H9 (cell line): Measurements from ENCODE around the gene ARHGAP26. TPM values are rescaled to one million over a fixed set of nuclear protein-coding genes. Genes with fewer than 3 reads are reported as not detected.

ENCODE experiments used
- DNase-seq: peaks from one replicate; pipeline ENCODE4 v3.0.0-alpha.2; 2017
- H2AFZ ChIP-seq: one replicate; pipeline ENCODE4 v1.6.1; 2013; ENCODE audit warnings: mild to moderate bottlenecking, low read length, control low read depth, moderate library complexity
- H2AK5ac ChIP-seq: 2 replicates; pipeline ENCODE4 v1.6.1; 2013; ENCODE audit warnings: low read length, control low read depth, mixed read lengths; ENCODE audit not compliant: insufficient read length
- H2BK120ac ChIP-seq: one replicate; pipeline ENCODE4 v1.6.1; 2013; ENCODE audit warnings: low read depth, mild to moderate bottlenecking, low read length, control low read depth, inconsistent platforms; ENCODE audit not compliant: poor library complexity, severe bottlenecking
- H2BK12ac ChIP-seq: 2 replicates; pipeline ENCODE4 v1.6.1; 2013; ENCODE audit warnings: low read length, control low read depth, mixed read lengths, low read depth; ENCODE audit not compliant: insufficient read length
- H2BK15ac ChIP-seq: 2 replicates; pipeline ENCODE4 v1.6.1; 2013; ENCODE audit warnings: low read depth, low read length, control low read depth
- H2BK20ac ChIP-seq: one replicate; pipeline ENCODE4 v1.6.1; 2013; ENCODE audit warnings: low read depth, mild to moderate bottlenecking, low read length, control low read depth, inconsistent platforms; ENCODE audit not compliant: poor library complexity, severe bottlenecking
- H2BK5ac ChIP-seq: 2 replicates; pipeline ENCODE4 v1.6.1; 2013; ENCODE audit warnings: low read length, control low read depth, mixed read lengths; ENCODE audit not compliant: insufficient read length
- H3K14ac ChIP-seq: 2 replicates; pipeline ENCODE4 v1.6.1; 2013; ENCODE audit warnings: low read length, control low read depth; ENCODE audit not compliant: insufficient read depth
- H3K18ac ChIP-seq: 2 replicates; pipeline ENCODE4 v1.6.1; 2013; ENCODE audit warnings: low read depth, mild to moderate bottlenecking, mixed read lengths, low read length, control low read depth; ENCODE audit not compliant: insufficient read length
- H3K23ac ChIP-seq: 2 replicates; pipeline ENCODE4 v1.6.1; 2013; ENCODE audit warnings: low read length, control low read depth, mixed read lengths, low read depth; ENCODE audit not compliant: insufficient read length
- H3K23me2 ChIP-seq: 2 replicates; pipeline ENCODE4 v1.6.1; 2013; ENCODE audit warnings: low read depth, mild to moderate bottlenecking, mixed read lengths, low read length, control low read depth; ENCODE audit not compliant: insufficient read length, poor library complexity, severe bottlenecking
- H3K27ac ChIP-seq: 2 replicates; pipeline ENCODE4 v1.5.1; 2013; ENCODE audit warnings: low read length, control low read depth, mixed read lengths, low read depth; ENCODE audit not compliant: insufficient read length
- H3K27me3 ChIP-seq: 2 replicates; pipeline ENCODE4 v1.6.1; 2013; ENCODE audit warnings: low read length, control low read depth, inconsistent platforms; ENCODE audit not compliant: insufficient read depth
- H3K4ac ChIP-seq: 2 replicates; pipeline ENCODE4 v1.6.1; 2013; ENCODE audit warnings: low read depth, mild to moderate bottlenecking, control low read depth, inconsistent platforms, low read length, moderate library complexity
- H3K4me1 ChIP-seq: 2 replicates; pipeline ENCODE4 v1.6.1; 2013; ENCODE audit warnings: low read length, control low read depth, inconsistent platforms; ENCODE audit not compliant: insufficient read depth
- H3K4me2 ChIP-seq: 2 replicates; pipeline ENCODE4 v1.6.1; 2013; ENCODE audit warnings: low read length, control low read depth, mixed read lengths; ENCODE audit not compliant: insufficient read length, insufficient read depth
- H3K56ac ChIP-seq: 2 replicates; pipeline ENCODE4 v1.6.1; 2013; ENCODE audit warnings: low read depth, mild to moderate bottlenecking, mixed read lengths, low read length, control low read depth; ENCODE audit not compliant: insufficient read length
- H3K79me1 ChIP-seq: 2 replicates; pipeline ENCODE4 v1.6.1; 2013; ENCODE audit warnings: low read depth, mild to moderate bottlenecking, moderate library complexity, low read length, control low read depth, inconsistent platforms; ENCODE audit not compliant: insufficient read depth, poor library complexity, severe bottlenecking
- H3K79me2 ChIP-seq: 2 replicates; pipeline ENCODE4 v1.6.1; 2013; ENCODE audit warnings: low read length, control low read depth, inconsistent platforms; ENCODE audit not compliant: insufficient read depth
- H3K9ac ChIP-seq: 2 replicates; pipeline ENCODE4 v1.6.1; 2013; ENCODE audit warnings: low read length, control low read depth, mixed read lengths; ENCODE audit not compliant: insufficient read length; ENCODE audit errors: extremely low read depth
- H3K9me3 ChIP-seq: one replicate; pipeline ENCODE4 v1.6.1; 2013; ENCODE audit warnings: low read depth, low read length, inconsistent platforms; ENCODE audit not compliant: control insufficient read depth
- H3T11ph ChIP-seq: one replicate; pipeline ENCODE4 v1.6.1; 2013; ENCODE audit warnings: mild to moderate bottlenecking, low read length, control low read depth, inconsistent platforms
- H4K20me1 ChIP-seq: one replicate; pipeline ENCODE4 v1.6.1; 2013; ENCODE audit not compliant: control insufficient read depth, insufficient read length, insufficient read depth
- H4K5ac ChIP-seq: 2 replicates; pipeline ENCODE4 v1.6.1; 2013; ENCODE audit warnings: low read depth, mild to moderate bottlenecking, mixed read lengths, low read length, control low read depth; ENCODE audit not compliant: insufficient read length
- H4K8ac ChIP-seq: replicated peaks from 2 replicates; pipeline ENCODE4 v1.6.1; 2013; ENCODE audit warnings: low read length, control low read depth, mixed read lengths, low read depth; ENCODE audit not compliant: insufficient read length
- H4K91ac ChIP-seq: 2 replicates; pipeline ENCODE4 v1.6.1; 2013; ENCODE audit warnings: low read depth, mild to moderate bottlenecking, moderate library complexity, mixed read lengths, low read length, control low read depth; ENCODE audit not compliant: insufficient read length
- H3K27ac Mint-ChIP-seq, 3 experiments: 2 replicates in 2 of 3; 3 replicates in 1 of 3; pipeline ENCODE4 v1.8.0; 2020 to 2021; ENCODE audit warnings: mixed read lengths in 3 of 3, mild to moderate bottlenecking in 1 of 3, moderate library complexity in 1 of 3
- H3K27me3 Mint-ChIP-seq: 2 replicates; pipeline ENCODE4 v1.8.0; 2021; ENCODE audit warnings: low read depth, mild to moderate bottlenecking, moderate library complexity, mixed read lengths
- H3K36me3 Mint-ChIP-seq, 3 experiments: 2 replicates in 2 of 3; 3 replicates in 1 of 3; pipeline ENCODE4 v1.8.0; 2020 to 2021; ENCODE audit warnings: low read depth in 3 of 3, mixed read lengths in 3 of 3; ENCODE audit not compliant: insufficient read depth in 1 of 3
- H3K4me1 Mint-ChIP-seq, 2 experiments: 2 replicates each; pipeline ENCODE4 v1.8.0; 2020; ENCODE audit warnings: mixed read lengths in 2 of 2
- H3K4me3 Mint-ChIP-seq, 2 experiments: 2 replicates in 1 of 2; 3 replicates in 1 of 2; pipeline ENCODE4 v1.8.0; 2020 to 2021; ENCODE audit warnings: mild to moderate bottlenecking in 2 of 2, mixed read lengths in 2 of 2, moderate library complexity in 1 of 2
- H3K9me3 Mint-ChIP-seq, 2 experiments: 2 replicates in 1 of 2; 3 replicates in 1 of 2; pipeline ENCODE4 v1.8.0; 2020; ENCODE audit warnings: mild to moderate bottlenecking in 2 of 2, mixed read lengths in 2 of 2, moderate library complexity in 1 of 2
- WGBS: extraction: QIAGEN DNeasy Blood & Tissue Kit; methylation state at CpG from one replicate; pipeline ENCODE4 v1.1.7; 2013; ENCODE audit warnings: missing lambda C conversion rate, low lambda C conversion rate, mixed read lengths; ENCODE audit not compliant: insufficient read length; ENCODE audit errors: extremely low coverage; 5-methylcytosine and 5-hydroxymethylcytosine counted together
- total RNA-seq: library from RNA; stranded (reverse); gene quantifications from 2 replicates; pipeline ENCODE4 v1.2.1, GENCODE V29; 2021
- TF ChIP-seq, protein P1 (sequence below): fragments of 200-600 bp; sonication (generic); conservative IDR thresholded peaks from 3 replicates; pipeline ENCODE4 v1.8.0; 2021; ENCODE audit warnings: antibody characterized with exemption, mild to moderate bottlenecking

ARHGAP26 gene
- total RNA-seq, 1 experiment from 2014 or later = 13.8 TPM

- DNase-seq = no peak
- Histone ChIP-seq H2BK20ac (no peak overlapping the region), H3K4ac (no peak overlapping the region), H2BK12ac (no peak overlapping the region), H2BK5ac (no peak overlapping the region), H3K9me3 (no peaks in the 10 kb centered on the region), H4K91ac (no peak overlapping the region), H2BK15ac (no peak overlapping the region), H3K27me3 (no peaks in the 10 kb centered on the region), H3K79me2 (no peaks in the 10 kb centered on the region), H2AK5ac (no peak overlapping the region), H3K4me2 (no peak overlapping the region), H3K23me2 (no peaks in the 10 kb centered on the region), H4K20me1 (no peaks in the 10 kb centered on the region), H2AFZ (no peak overlapping the region), H3K4me1 (peaks cover 6% of the 10 kb centered on the region), H4K5ac (no peak overlapping the region), H3K18ac (no peak overlapping the region), H3K56ac (no peak overlapping the region), H2BK120ac (no peak overlapping the region), H3K79me1 (no peaks in the 10 kb centered on the region), H3K14ac (no peak overlapping the region), H3K27ac (no peak overlapping the region), H3T11ph (no peak overlapping the region), H4K8ac (no peak overlapping the region), H3K23ac (no peak overlapping the region), H3K9ac (no peak overlapping the region)
- H3K27me3 Mint-ChIP-seq = no peaks in the 10 kb centered on the region
- H3K9me3 Mint-ChIP-seq = no peaks in the 10 kb centered on the region
- H3K4me3 Mint-ChIP-seq = no peak overlapping the region
- peaks cover 22 to 32% of the 10 kb centered on the region in 2 experiments for H3K4me1 Mint-ChIP-seq
- H3K36me3 Mint-ChIP-seq = peaks cover 2 to 4% (median 3%) of the 10 kb centered on the region in 3 experiments; a peak in 5 of 7 replicates
- TF ChIP-seq, protein P1, sequence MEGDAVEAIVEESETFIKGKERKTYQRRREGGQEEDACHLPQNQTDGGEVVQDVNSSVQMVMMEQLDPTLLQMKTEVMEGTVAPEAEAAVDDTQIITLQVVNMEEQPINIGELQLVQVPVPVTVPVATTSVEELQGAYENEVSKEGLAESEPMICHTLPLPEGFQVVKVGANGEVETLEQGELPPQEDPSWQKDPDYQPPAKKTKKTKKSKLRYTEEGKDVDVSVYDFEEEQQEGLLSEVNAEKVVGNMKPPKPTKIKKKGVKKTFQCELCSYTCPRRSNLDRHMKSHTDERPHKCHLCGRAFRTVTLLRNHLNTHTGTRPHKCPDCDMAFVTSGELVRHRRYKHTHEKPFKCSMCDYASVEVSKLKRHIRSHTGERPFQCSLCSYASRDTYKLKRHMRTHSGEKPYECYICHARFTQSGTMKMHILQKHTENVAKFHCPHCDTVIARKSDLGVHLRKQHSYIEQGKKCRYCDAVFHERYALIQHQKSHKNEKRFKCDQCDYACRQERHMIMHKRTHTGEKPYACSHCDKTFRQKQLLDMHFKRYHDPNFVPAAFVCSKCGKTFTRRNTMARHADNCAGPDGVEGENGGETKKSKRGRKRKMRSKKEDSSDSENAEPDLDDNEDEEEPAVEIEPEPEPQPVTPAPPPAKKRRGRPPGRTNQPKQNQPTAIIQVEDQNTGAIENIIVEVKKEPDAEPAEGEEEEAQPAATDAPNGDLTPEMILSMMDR = no peak
- H3K27ac Mint-ChIP-seq = no peak overlapping the region; a peak in 1 of 7 replicates
- WGBS = no CpG with 5 or more reads among the region's 7 CpGs
These were observed 281.3 kb downstream of the ARHGAP26 start for GRCh38 chr5:143051244-143052058.
